Retinal pigment epithelial cell (primary cell): Measurements from ENCODE around the gene SLC25A47.

Experiments
- DNase-seq: peaks from one replicate; pipeline ENCODE4 v3.0.0-alpha.2; 2010; ENCODE audit warnings: low read depth
- H3K4me3 ChIP-seq: 2 replicates; pipeline ENCODE4 v1.5.1; 2011; ENCODE audit warnings: mild to moderate bottlenecking, low read length, control low read depth, moderate library complexity
- CTCF ChIP-seq: conservative IDR thresholded peaks from 2 replicates; pipeline ENCODE4 v1.5.1; 2011; ENCODE audit warnings: low read depth, low read length, control low read depth, inconsistent platforms

The SLC25A47 gene

GRCh38 chr14:100375963-100376735 lies 53.0 kb downstream of the SLC25A47 start, which contains the start of gene WDR25:
Gene WDR25 (plus strand): TSS chr14:100376485.
- peak within 1 kb of the TSS; percentile 80 for H3K4me3 ChIP-seq
- peak; percentile 83 for DNase-seq
- no peak for TF ChIP-seq CTCF

- no peak for DNase-seq
- peak overlapping the region; percentile 80 for H3K4me3 ChIP-seq
- peak; percentile 22 for TF ChIP-seq CTCF
These were observed 53.6 kb downstream of the SLC25A47 start for GRCh38 chr14:100376751-100377171.
